Endothelial cell of umbilical vein (primary cell): ENCODE measurements around the gene NRP2. TPM values are rescaled to one million over a fixed set of nuclear protein-coding genes. Genes with fewer than 3 reads are reported as not detected.

ENCODE experiments used
- BruUV-seq: library from RNA; stranded (reverse); fragments of 400-500 nt; replicated peaks from 2 replicates; lab custom pipeline; 2021; lab: Mats Ljungman, UMichigan
- CTCF ChIA-PET: fragments of 300-600, 350-600 bp; sonication (Branson Sonifier 250); formaldehyde crosslinking; loops from one replicate; lab custom pipeline; 2021; ENCODE audit warnings: antibody characterized with exemption, inconsistent platforms; lab: Charles Lee
- POLR2A ChIA-PET: fragments of 300-600, 350-600 bp; sonication (Branson Sonifier 250); formaldehyde crosslinking; loops from one replicate; lab custom pipeline; 2021; ENCODE audit warnings: antibody characterized with exemption, inconsistent platforms; lab: Charles Lee
- DNase-seq: peaks from one replicate; pipeline ENCODE4 v3.0.0-alpha.2; 2011; ENCODE audit warnings: low read depth, low spot score
- FAIRE-seq: peaks from 2 replicates; lab custom pipeline; 2011; peaks lifted over from hg19 to GRCh38; lab: Jason Lieb, UNC
- H2AFZ ChIP-seq: 2 replicates; pipeline ENCODE4 v1.6.0; 2012; ENCODE audit warnings: low read depth, low read length, control low read depth, inconsistent platforms
- H3K27ac ChIP-seq: 2 replicates; pipeline ENCODE4 v1.5.1; 2011; ENCODE audit warnings: low read depth, mild to moderate bottlenecking, control low read depth, low read length, moderate library complexity; ENCODE audit not compliant: insufficient read depth
- H3K27me3 ChIP-seq, 2 experiments: 2 replicates each; pipeline versions ENCODE4 v1.6.0 to v1.6.1; 2011; ENCODE audit warnings: low read length in 2 of 2, mixed read lengths in 1 of 2; ENCODE audit not compliant: control insufficient read depth in 2 of 2, insufficient read depth in 2 of 2
- H3K36me3 ChIP-seq, 2 experiments: 2 replicates in 1 of 2; 3 replicates in 1 of 2; pipeline ENCODE4 v1.5.1; 2011; ENCODE audit warnings: low read length in 2 of 2, mild to moderate bottlenecking in 1 of 2, moderate library complexity in 1 of 2; ENCODE audit not compliant: control insufficient read depth in 2 of 2, insufficient read depth in 2 of 2; ENCODE audit errors: extremely low read depth in 1 of 2
- H3K4me1 ChIP-seq: 3 replicates; pipeline ENCODE4 v1.5.1; 2011; ENCODE audit warnings: mild to moderate bottlenecking, low read length; ENCODE audit not compliant: control insufficient read depth, insufficient read depth; ENCODE audit errors: extremely low read depth
- H3K4me2 ChIP-seq: 2 replicates; pipeline ENCODE4 v1.6.1; 2011; ENCODE audit warnings: low read length, control low read depth, mixed read lengths; ENCODE audit not compliant: insufficient read depth
- H3K4me3 ChIP-seq, 3 experiments: fragments of 200-600 bp in 1 of 3; sonication (generic), shearing (Covaris generic) in 1 of 3; replicated peaks in 1 of 3; 2 replicates each; pipeline ENCODE4 v1.5.1; 2011 to 2016; ENCODE audit warnings: control low read depth in 3 of 3, low read length in 3 of 3, mild to moderate bottlenecking in 2 of 3, inconsistent platforms in 1 of 3, low read depth in 1 of 3, moderate library complexity in 1 of 3; ENCODE audit not compliant: insufficient read depth in 1 of 3
- H3K79me2 ChIP-seq: 2 replicates; pipeline ENCODE4 v1.6.0; 2012; ENCODE audit warnings: low read length, inconsistent platforms; ENCODE audit not compliant: control insufficient read depth, insufficient read depth
- H3K9ac ChIP-seq: replicated peaks from 2 replicates; pipeline ENCODE3; 2011; ENCODE audit warnings: low read length, control low read depth; ENCODE audit not compliant: insufficient read depth; ENCODE audit errors: extremely low read depth
- H3K9me1 ChIP-seq: replicated peaks from 3 replicates; pipeline ENCODE4 v1.6.0; 2011; ENCODE audit warnings: mild to moderate bottlenecking, low read length; ENCODE audit not compliant: control insufficient read depth, insufficient read depth; ENCODE audit errors: extremely low read depth
- H3K9me3 ChIP-seq: replicated peaks from 2 replicates; pipeline ENCODE4 v1.5.1; 2012; ENCODE audit warnings: low read length, inconsistent platforms; ENCODE audit not compliant: control insufficient read depth, insufficient read depth
- H4K20me1 ChIP-seq: replicated peaks from 2 replicates; pipeline ENCODE3; 2011; ENCODE audit warnings: mild to moderate bottlenecking, low read length; ENCODE audit not compliant: control insufficient read depth, insufficient read depth; ENCODE audit errors: extremely low read depth
- EZH2 ChIP-seq: IDR thresholded peaks from 2 replicates; pipeline ENCODE4 v1.6.1; 2012; ENCODE audit warnings: borderline replicate concordance, low read depth, mild to moderate bottlenecking, moderate library complexity, low read length, inconsistent platforms; ENCODE audit not compliant: severe bottlenecking
- FOS ChIP-seq: IDR thresholded peaks from 2 replicates; pipeline ENCODE4 v1.6.1; 2011; ENCODE audit warnings: mild to moderate bottlenecking, low read length, moderate library complexity, borderline replicate concordance; ENCODE audit not compliant: insufficient read depth
- GATA2 ChIP-seq: IDR thresholded peaks from 2 replicates; pipeline ENCODE4 v1.7.0; 2011; ENCODE audit warnings: low read depth, mild to moderate bottlenecking, moderate library complexity, mixed read lengths, low read length; ENCODE audit not compliant: insufficient read length, insufficient read depth
- JUN ChIP-seq: IDR thresholded peaks from 2 replicates; pipeline ENCODE4 v1.6.1; 2011; ENCODE audit warnings: borderline replicate concordance, low read depth; ENCODE audit not compliant: insufficient read length, insufficient read depth
- MYC ChIP-seq: IDR thresholded peaks from one replicate; pipeline ENCODE4 v1.6.1; 2011; ENCODE audit warnings: mild to moderate bottlenecking, low read depth, low read length
- POLR2A ChIP-seq: IDR thresholded peaks from 2 replicates; pipeline ENCODE4 v1.6.1; 2012; ENCODE audit warnings: low read depth, mild to moderate bottlenecking, control low read depth, low read length
- POLR2AphosphoS5 ChIP-seq: IDR thresholded peaks from 2 replicates; pipeline ENCODE4 v1.6.1; 2012; ENCODE audit warnings: low read depth, mild to moderate bottlenecking, control low read depth, low read length, moderate library complexity; ENCODE audit not compliant: insufficient read depth
- dilution Hi-C: fragments of 300-500 bp; cut with MboI; formaldehyde crosslinking; loops from one replicate; pipeline ENCODE4 v1.15.0; 2019; ENCODE audit warnings: low sequenced_read_pairs; ENCODE audit not compliant: extremely low pct_ligation_motif_present
- intact Hi-C: fragments of 100-400 bp; cut with micrococcal nuclease; formaldehyde crosslinking; loops from one replicate; pipeline ENCODE4 v1.10.0; 2022
- polyA plus RNA-seq, 4 experiments: library from polyadenylated mRNA; depleted of rRNA in 3 of 4; stranded (reverse) in 3 of 4; unstranded in 1 of 4; fragments of >200 nt; gene quantifications; 2 replicates each; pipeline versions ENCODE4 v1.2.1 to v1.2.3, GENCODE V29; 2011 to 2012; ENCODE audit warnings: missing spikeins in 1 of 4
- total RNA-seq: library from RNA; stranded (reverse); gene quantifications from 2 replicates; pipeline ENCODE4 v1.2.3, GENCODE V29; 2021
- TF ChIP-seq, protein P1 (sequence below): IDR thresholded peaks from 2 replicates; pipeline ENCODE4 v1.6.1; 2011; ENCODE audit not compliant: insufficient read depth, insufficient read length
- TF ChIP-seq, protein P2 (sequence below), 2 donors: IDR thresholded peaks; 1 replicate in 1 of 2; 2 replicates in 1 of 2; pipeline ENCODE4 v1.5.1; 2011; ENCODE audit warnings: low read length in 2 of 2, mild to moderate bottlenecking in 2 of 2, moderate library complexity in 2 of 2, control low read depth in 1 of 2, inconsistent platforms in 1 of 2, low read depth in 1 of 2; ENCODE audit not compliant: insufficient read depth in 1 of 2; ENCODE audit errors: extremely low read depth in 1 of 2

NRP2 gene
- total and polyA plus RNA-seq, 2 donors (not counting 3 experiments of a cell fraction or from before 2014, with no cell fraction given) = 160 to 240 TPM

DNA sequence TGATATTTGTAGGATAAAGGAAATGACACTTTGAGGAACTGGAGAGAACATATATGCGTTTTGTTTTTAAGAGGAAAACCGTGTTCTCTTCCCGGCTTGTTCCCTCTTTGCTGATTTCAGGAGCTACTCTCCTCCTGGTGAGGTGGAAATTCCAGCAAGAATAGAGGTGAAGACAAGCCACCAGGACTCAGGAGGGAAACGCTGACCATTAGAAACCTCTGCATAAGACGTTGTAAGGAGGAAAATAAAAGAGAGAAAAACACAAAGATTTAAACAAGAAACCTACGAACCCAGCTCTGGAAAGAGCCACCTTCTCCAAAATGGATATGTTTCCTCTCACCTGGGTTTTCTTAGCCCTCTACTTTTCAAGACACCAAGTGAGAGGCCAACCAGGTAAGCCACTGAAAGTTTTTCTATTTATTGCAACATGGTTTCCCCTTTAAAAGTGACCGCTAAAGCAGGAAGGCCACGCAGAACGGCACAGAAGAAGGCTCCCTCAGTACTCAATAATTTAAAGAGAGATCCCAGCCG, 735 bp downstream of the NRP2 start:
- H3K4me2 ChIP-seq = peak overlapping the region; percentile 97
- no peaks in the 10 kb centered on the region for H3K9me3 ChIP-seq
- peak; percentile 80 for FAIRE-seq
- peak overlapping the region; percentile 85 for H2AFZ ChIP-seq
- peak; percentile 50 for DNase-seq
- H3K9me1 ChIP-seq = no peaks in the 10 kb centered on the region
- peak overlapping the region; percentile 73 for H3K27ac ChIP-seq
- H3K4me1 ChIP-seq = peaks cover 40% of the 10 kb centered on the region
- no peaks in the 10 kb centered on the region for H3K27me3 ChIP-seq
- intact Hi-C loops (loop anchor here (1.0 to 5.0 kb wide), 7 partner anchors 38 to 1569 kb away; no protein-coding TSS in a partner anchor), dilution Hi-C loops (no loop called here)
- H3K4me3 ChIP-seq = peak overlapping the region; percentile 67 to 99 (median 96)
- H3K36me3 ChIP-seq = peaks cover 0 to 3% of the 10 kb centered on the region in 2 experiments
- POLR2A ChIA-PET = interaction anchor here (1.1 to 2.4 kb wide), 8 partner anchors 11 to 1573 kb away, joined by 3 to 18 read pairs (median 4); no protein-coding TSS in a partner anchor
- TF ChIP-seq, protein P1, sequence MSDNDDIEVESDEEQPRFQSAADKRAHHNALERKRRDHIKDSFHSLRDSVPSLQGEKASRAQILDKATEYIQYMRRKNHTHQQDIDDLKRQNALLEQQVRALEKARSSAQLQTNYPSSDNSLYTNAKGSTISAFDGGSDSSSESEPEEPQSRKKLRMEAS = no peak
- no peak for TF ChIP-seq EZH2
- TF ChIP-seq MYC = no peak
- no peak for TF ChIP-seq POLR2AphosphoS5
- TF ChIP-seq JUN = no peak
- TF ChIP-seq GATA2 = no peak
- TF ChIP-seq POLR2A = no peak
- TF ChIP-seq FOS = no peak
- TF ChIP-seq, protein P2, sequence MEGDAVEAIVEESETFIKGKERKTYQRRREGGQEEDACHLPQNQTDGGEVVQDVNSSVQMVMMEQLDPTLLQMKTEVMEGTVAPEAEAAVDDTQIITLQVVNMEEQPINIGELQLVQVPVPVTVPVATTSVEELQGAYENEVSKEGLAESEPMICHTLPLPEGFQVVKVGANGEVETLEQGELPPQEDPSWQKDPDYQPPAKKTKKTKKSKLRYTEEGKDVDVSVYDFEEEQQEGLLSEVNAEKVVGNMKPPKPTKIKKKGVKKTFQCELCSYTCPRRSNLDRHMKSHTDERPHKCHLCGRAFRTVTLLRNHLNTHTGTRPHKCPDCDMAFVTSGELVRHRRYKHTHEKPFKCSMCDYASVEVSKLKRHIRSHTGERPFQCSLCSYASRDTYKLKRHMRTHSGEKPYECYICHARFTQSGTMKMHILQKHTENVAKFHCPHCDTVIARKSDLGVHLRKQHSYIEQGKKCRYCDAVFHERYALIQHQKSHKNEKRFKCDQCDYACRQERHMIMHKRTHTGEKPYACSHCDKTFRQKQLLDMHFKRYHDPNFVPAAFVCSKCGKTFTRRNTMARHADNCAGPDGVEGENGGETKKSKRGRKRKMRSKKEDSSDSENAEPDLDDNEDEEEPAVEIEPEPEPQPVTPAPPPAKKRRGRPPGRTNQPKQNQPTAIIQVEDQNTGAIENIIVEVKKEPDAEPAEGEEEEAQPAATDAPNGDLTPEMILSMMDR (IDR thresholded peaks at IDR 0.05; ENCODE audit: extremely low read depth in 1 of 2, insufficient read depth in 1 of 2, low read depth in 1 of 2, low read length in 2 of 2) = no peak
- H3K79me2 ChIP-seq = peaks cover 46% of the 10 kb centered on the region
- peak overlapping the region; percentile 92 for H3K9ac ChIP-seq
- no peaks in the 10 kb centered on the region for H4K20me1 ChIP-seq
- CTCF ChIA-PET = interaction anchor here (0.7 to 4.1 kb wide), 14 partner anchors 11 to 1538 kb away, joined by 3 to 29 read pairs (median 4); no protein-coding TSS in a partner anchor
- BruUV-seq = TSS peak; percentile 64
